IMR-90 (cell line): ENCODE results near the gene DYNC2LI1. TPM values are rescaled to one million over a fixed set of nuclear protein-coding genes. Genes with fewer than 3 reads are reported as not detected.

Source experiments
- ATAC-seq: fragments of 200-7000 bp; cut with Tn5 transposase; 2 replicates; pipeline ENCODE4 v1.9.1; 2020; ENCODE audit warnings: low read depth, mild to moderate bottlenecking, moderate library complexity
- BruUV-seq: library from RNA; stranded (reverse); fragments of 400-500 nt; replicated peaks from 2 replicates; lab custom pipeline; 2021; lab: Mats Ljungman, UMichigan
- CTCF ChIA-PET: fragments of 300-600 bp; formaldehyde crosslinking; extraction: SDS; loops from one replicate; lab custom pipeline; 2021; ENCODE audit warnings: antibody characterized with exemption; lab: Yijun Ruan, JAX
- POLR2A ChIA-PET: fragments of 300-600 bp; sonication (Branson Sonifier 250); formaldehyde crosslinking; loops from one replicate; lab custom pipeline; 2022; ENCODE audit warnings: antibody characterized with exemption; ENCODE audit not compliant: unreplicated experiment; lab: Charles Lee
- DNase-seq: peaks from one replicate; pipeline ENCODE4 v3.0.0; 2013
- H2AFZ ChIP-seq: replicated peaks from 2 replicates; pipeline ENCODE3; 2013; ENCODE audit warnings: low read length, mild to moderate bottlenecking; ENCODE audit not compliant: poor library complexity
- H2AK5ac ChIP-seq: 2 replicates; pipeline ENCODE4 v1.6.1; 2013; ENCODE audit warnings: low read depth, low read length, inconsistent platforms
- H2AK9ac ChIP-seq: replicated peaks from 2 replicates; pipeline ENCODE3; 2013; ENCODE audit warnings: mild to moderate bottlenecking, low read depth, low read length, moderate library complexity; ENCODE audit not compliant: poor library complexity
- H2BK120ac ChIP-seq: 2 replicates; pipeline ENCODE4 v1.6.1; 2013; ENCODE audit warnings: low read depth, low read length, inconsistent platforms
- H2BK15ac ChIP-seq: 3 replicates; pipeline ENCODE4 v1.6.1; 2013; ENCODE audit warnings: low read depth, low read length, inconsistent platforms
- H2BK20ac ChIP-seq: 2 replicates; pipeline ENCODE4 v1.6.1; 2013; ENCODE audit warnings: low read depth, mild to moderate bottlenecking, inconsistent platforms, low read length, moderate library complexity
- H2BK5ac ChIP-seq: 2 replicates; pipeline ENCODE4 v1.6.1; 2013; ENCODE audit warnings: mild to moderate bottlenecking, low read depth, low read length, inconsistent platforms; ENCODE audit not compliant: poor library complexity, severe bottlenecking
- H3K14ac ChIP-seq: replicated peaks from 2 replicates; pipeline ENCODE4 v1.6.1; 2013; ENCODE audit warnings: low read depth, low read length, inconsistent platforms
- H3K18ac ChIP-seq: 2 replicates; pipeline ENCODE4 v1.6.1; 2013; ENCODE audit warnings: low read depth, low read length, control low read depth
- H3K23ac ChIP-seq: 2 replicates; pipeline ENCODE4 v1.6.1; 2013; ENCODE audit warnings: low read depth, low read length, inconsistent platforms
- H3K27ac ChIP-seq: 2 replicates; pipeline ENCODE4 v1.5.1; 2013; ENCODE audit warnings: mild to moderate bottlenecking, control low read depth, low read length; ENCODE audit not compliant: insufficient read depth
- H3K27me3 ChIP-seq: 2 replicates; pipeline ENCODE4 v1.6.1; 2013; ENCODE audit warnings: low read length; ENCODE audit not compliant: control insufficient read depth, insufficient read depth
- H3K36me3 ChIP-seq: 2 replicates; pipeline ENCODE4 v1.6.1; 2013; ENCODE audit warnings: low read length, mixed read lengths; ENCODE audit not compliant: control insufficient read depth, insufficient read depth
- H3K4ac ChIP-seq: 2 replicates; pipeline ENCODE4 v1.6.1; 2013; ENCODE audit warnings: low read depth, low read length, inconsistent platforms
- H3K4me1 ChIP-seq: 2 replicates; pipeline ENCODE4 v1.6.1; 2013; ENCODE audit warnings: low read length, mixed read lengths; ENCODE audit not compliant: control insufficient read depth, insufficient read depth
- H3K4me2 ChIP-seq: 2 replicates; pipeline ENCODE4 v1.6.1; 2013; ENCODE audit warnings: low read depth, mild to moderate bottlenecking, control low read depth, low read length, moderate library complexity
- H3K4me3 ChIP-seq: 2 replicates; pipeline ENCODE4 v1.5.1; 2013; ENCODE audit warnings: low read depth, mild to moderate bottlenecking, control low read depth, low read length, moderate library complexity; ENCODE audit not compliant: insufficient read depth
- H3K56ac ChIP-seq: 2 replicates; pipeline ENCODE4 v1.6.1; 2013; ENCODE audit warnings: low read length, inconsistent platforms; ENCODE audit not compliant: insufficient read depth; ENCODE audit errors: extremely low read depth
- H3K79me1 ChIP-seq, 2 experiments: 2 replicates each; pipeline ENCODE4 v1.6.1; 2013; ENCODE audit warnings: low read length in 2 of 2, inconsistent platforms in 1 of 2, low read depth in 1 of 2
- H3K9ac ChIP-seq: 2 replicates; pipeline ENCODE4 v1.6.1; 2013; ENCODE audit warnings: low read depth, low read length, control low read depth
- H3K9me1 ChIP-seq: 2 replicates; pipeline ENCODE4 v1.6.1; 2013; ENCODE audit warnings: low read length, inconsistent platforms; ENCODE audit not compliant: insufficient read depth
- H3K9me3 ChIP-seq: 2 replicates; pipeline ENCODE4 v1.6.1; 2013; ENCODE audit warnings: low read length; ENCODE audit not compliant: control insufficient read depth, insufficient read depth
- H4K20me1 ChIP-seq: 2 replicates; pipeline ENCODE4 v1.6.1; 2013; ENCODE audit warnings: low read length, inconsistent platforms; ENCODE audit not compliant: insufficient read depth
- H4K5ac ChIP-seq: 2 replicates; pipeline ENCODE4 v1.6.1; 2013; ENCODE audit warnings: mild to moderate bottlenecking, low read depth, low read length, control low read depth
- H4K8ac ChIP-seq, 2 experiments: 2 replicates each; pipeline ENCODE4 v1.6.1; 2013; ENCODE audit warnings: low read depth in 2 of 2, low read length in 2 of 2, control low read depth in 1 of 2, inconsistent platforms in 1 of 2
- H4K91ac ChIP-seq: 2 replicates; pipeline ENCODE4 v1.6.1; 2013; ENCODE audit warnings: low read depth, low read length, inconsistent platforms; ENCODE audit not compliant: insufficient read depth
- BHLHE40 ChIP-seq: fragments of 150-350 bp; IDR thresholded peaks from 2 replicates; pipeline ENCODE4 v1.6.1; 2016; ENCODE audit warnings: mild to moderate bottlenecking, low read depth, low read length
- CEBPB ChIP-seq: IDR thresholded peaks from 2 replicates; pipeline ENCODE4 v1.6.1; 2012; ENCODE audit warnings: low read depth, low read length, improper control_type of control experiment
- CHD1 ChIP-seq: IDR thresholded peaks from 2 replicates; pipeline ENCODE4 v1.6.1; 2012; ENCODE audit warnings: low read depth, low read length, improper control_type of control experiment
- CTCF ChIP-seq: conservative IDR thresholded peaks from 2 replicates; pipeline ENCODE4 v1.5.1; 2012; ENCODE audit warnings: mild to moderate bottlenecking, low read depth, low read length, improper control_type of control experiment
- ELK1 ChIP-seq: fragments of 150-350 bp; IDR thresholded peaks from 2 replicates; pipeline ENCODE4 v1.6.1; 2016; ENCODE audit warnings: low read depth, mild to moderate bottlenecking, low read length, moderate library complexity, borderline replicate concordance
- MAFK ChIP-seq: IDR thresholded peaks from 2 replicates; pipeline ENCODE4 v1.6.1; 2012; ENCODE audit warnings: low read depth, low read length, improper control_type of control experiment
- MAZ ChIP-seq: IDR thresholded peaks from 2 replicates; pipeline ENCODE4 v1.6.1; 2012; ENCODE audit warnings: low read depth, mild to moderate bottlenecking, low read length, improper control_type of control experiment, moderate library complexity, borderline replicate concordance
- MXI1 ChIP-seq: IDR thresholded peaks from 2 replicates; pipeline ENCODE4 v1.6.1; 2012; ENCODE audit warnings: low read depth, mild to moderate bottlenecking, low read length, moderate library complexity, borderline replicate concordance
- POLR2A ChIP-seq: IDR thresholded peaks from 2 replicates; pipeline ENCODE4 v1.6.1; 2012; ENCODE audit warnings: mild to moderate bottlenecking, low read depth, low read length
- RAD21 ChIP-seq: IDR thresholded peaks from 2 replicates; pipeline ENCODE4 v1.6.1; 2012; ENCODE audit warnings: low read length, improper control_type of control experiment
- RFX5 ChIP-seq: IDR thresholded peaks from 2 replicates; pipeline ENCODE4 v1.8.0; 2012; ENCODE audit warnings: low read depth, mild to moderate bottlenecking, low read length, moderate library complexity
- SMC3 ChIP-seq: fragments of 150-350 bp; IDR thresholded peaks from 2 replicates; pipeline ENCODE4 v1.6.1; 2016; ENCODE audit warnings: low read depth, mild to moderate bottlenecking, antibody characterized with exemption, low read length, moderate library complexity
- USF2 ChIP-seq: fragments of 150-350 bp; IDR thresholded peaks from 2 replicates; pipeline ENCODE4 v1.6.1; 2017; ENCODE audit warnings: mild to moderate bottlenecking, antibody characterized with exemption, low read length, low read depth
- WGBS, 2 experiments: methylation state at CpG; one replicate each; pipeline versions ENCODE4 v1.1.5 to v1.1.7; 2013; ENCODE audit warnings: missing lambda C conversion rate in 2 of 2; ENCODE audit not compliant: insufficient read length in 1 of 2; ENCODE audit errors: extremely low coverage in 2 of 2; 5-methylcytosine and 5-hydroxymethylcytosine counted together
- dilution Hi-C: fragments of 300-500 bp; cut with HindIII; formaldehyde crosslinking; loops from one replicate; pipeline ENCODE4 v1.14.3; 2018; ENCODE audit warnings: low sequenced_read_pairs; ENCODE audit not compliant: unreplicated experiment
- in situ Hi-C: fragments of 300-500 bp; cut with MboI; formaldehyde crosslinking; loops from 3 replicates; pipeline ENCODE4 v1.14.3; 2019; ENCODE audit warnings: low sequenced_read_pairs, inconsistent platforms, mixed read lengths
- intact Hi-C: fragments of 100-400 bp; cut with micrococcal nuclease; formaldehyde crosslinking; loops from 2 replicates; pipeline ENCODE4 v1.10.0; 2022
- polyA plus RNA-seq, 3 experiments: library from polyadenylated mRNA; depleted of rRNA; stranded (reverse); fragments of >200 nt; gene quantifications; 2 replicates each; pipeline ENCODE4 v1.2.3, GENCODE V29; 2012; ENCODE audit warnings: low replicate concordance in 1 of 3
- total RNA-seq: library from RNA; depleted of rRNA; stranded (reverse); fragments of >200 nt; gene quantifications from 2 replicates; pipeline ENCODE4 v1.2.3, GENCODE V29; 2012

DYNC2LI1 gene
- total and polyA plus RNA-seq, 2 of the 4 experiments (the other 2 are of a cell fraction): 5.2 to 10.4 TPM

- Histone ChIP-seq H3K4me3 (no peak overlapping the region), H3K56ac (no peak overlapping the region), H3K4ac (no peak overlapping the region), H3K14ac (no peak overlapping the region), H4K8ac (no peak overlapping the region), H2BK20ac (no peak overlapping the region), H3K27ac (no peak overlapping the region), H3K79me1 (no peaks in the 10 kb centered on the region), H2BK120ac (no peak overlapping the region), H3K27me3 (peaks cover 32% of the 10 kb centered on the region), H3K9ac (no peak overlapping the region), H3K36me3 (no peaks in the 10 kb centered on the region), H3K23ac (no peak overlapping the region), H2BK5ac (no peak overlapping the region), H3K9me3 (no peaks in the 10 kb centered on the region), H3K4me2 (no peak overlapping the region), H3K9me1 (no peaks in the 10 kb centered on the region), H4K91ac (no peak overlapping the region), H2BK15ac (no peak overlapping the region), H3K18ac (no peak overlapping the region), H2AFZ (no peak overlapping the region), H4K20me1 (no peaks in the 10 kb centered on the region), H3K4me1 (no peaks in the 10 kb centered on the region), H4K5ac (no peak overlapping the region), H2AK5ac (no peak overlapping the region), H2AK9ac (no peak overlapping the region)
- dilution Hi-C loops: no loop called here
- ChIA-PET POLR2A (no interaction called here), CTCF (no interaction called here)
- in situ Hi-C loops: no loop called here
- WGBS, 2 experiments: 74% methylated on average over 4 of the region's 7 CpGs; no CpG with 5 or more reads in 1 of the 2 experiments
- intact Hi-C loops: no loop called here
- TF ChIP-seq CEBPB (no peak), CHD1 (no peak), MAZ (no peak), POLR2A (no peak), RAD21 (no peak), SMC3 (no peak), MXI1 (no peak), BHLHE40 (no peak), USF2 (no peak), RFX5 (no peak), CTCF (no peak), ELK1 (no peak), MAFK (no peak)
- DNase-seq (no peak), ATAC-seq (no peak)
- BruUV-seq: no TSS peak
These were observed 49.0 kb downstream of the DYNC2LI1 start for GRCh38 chr2:43822839-43823238.
